NT2/D1 (cell line): ENCODE results near the gene FDX1.

Experiments
- SUZ12 ChIP-seq: IDR thresholded peaks from 2 replicates; pipeline ENCODE4 v1.6.1; 2011; ENCODE audit not compliant: insufficient read length, insufficient read depth; ENCODE audit errors: extremely low read depth
- YY1 ChIP-seq: IDR thresholded peaks from 2 replicates; pipeline ENCODE4 v1.6.1; 2011; ENCODE audit not compliant: insufficient read length, insufficient read depth
- ZNF274 ChIP-seq: IDR thresholded peaks from 2 replicates; pipeline ENCODE4 v1.6.1; 2011; ENCODE audit warnings: mild to moderate bottlenecking, low read depth, low read length

- TF ChIP-seq YY1: no peak
- no peak for TF ChIP-seq ZNF274
- no peak for TF ChIP-seq SUZ12
Observed at GRCh38 chr11:110486156-110486555, 56.4 kb downstream of the FDX1 start.
